NOMO-1 treated with dmso at 0.1 percent for 144 hours (cell line): ENCODE results near the gene SETD7.

Experiments used
- DNase-seq: peaks from one replicate; lab custom pipeline; 2025; ENCODE audit not compliant: unreplicated experiment; lab: John Stamatoyannopoulos, UW

The SETD7 gene

DNA sequence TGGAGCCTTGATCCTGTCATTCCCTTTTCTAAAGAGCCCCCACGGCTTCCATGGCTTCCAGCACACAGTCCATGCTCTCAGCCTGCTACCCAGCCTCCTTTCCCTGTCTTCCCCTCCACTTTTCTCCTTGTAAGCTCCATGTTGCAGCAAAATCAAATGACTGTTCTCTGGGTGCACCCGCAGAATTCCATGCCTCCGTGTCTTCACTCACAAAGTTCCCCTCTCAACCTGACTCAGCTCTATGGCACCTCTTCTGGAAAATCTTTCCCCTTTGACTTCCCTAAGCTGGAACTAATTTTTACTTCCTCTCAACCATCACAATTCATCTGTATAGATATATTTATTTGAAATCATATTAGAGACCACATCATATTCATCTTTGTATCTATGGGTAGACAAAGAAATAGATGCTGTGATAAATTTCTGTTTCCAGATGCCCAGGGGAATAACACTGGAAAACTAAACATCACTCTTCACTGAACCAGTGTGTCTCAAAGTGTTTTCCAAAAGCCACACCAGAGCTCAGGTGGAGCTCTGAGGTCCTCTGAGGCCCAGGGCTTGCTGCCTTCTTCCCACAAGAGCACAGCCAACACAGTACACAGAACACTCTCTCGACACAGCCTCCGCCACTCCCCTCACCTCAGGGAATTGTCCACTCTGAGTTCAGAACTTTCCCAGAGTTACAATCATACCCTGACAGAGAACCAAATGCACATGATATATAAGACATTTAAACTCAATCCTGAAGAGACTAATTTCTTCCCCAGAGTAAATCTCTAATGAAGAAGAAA lies 3.3 kb downstream of the SETD7 start:
- no peak for DNase-seq

DNA sequence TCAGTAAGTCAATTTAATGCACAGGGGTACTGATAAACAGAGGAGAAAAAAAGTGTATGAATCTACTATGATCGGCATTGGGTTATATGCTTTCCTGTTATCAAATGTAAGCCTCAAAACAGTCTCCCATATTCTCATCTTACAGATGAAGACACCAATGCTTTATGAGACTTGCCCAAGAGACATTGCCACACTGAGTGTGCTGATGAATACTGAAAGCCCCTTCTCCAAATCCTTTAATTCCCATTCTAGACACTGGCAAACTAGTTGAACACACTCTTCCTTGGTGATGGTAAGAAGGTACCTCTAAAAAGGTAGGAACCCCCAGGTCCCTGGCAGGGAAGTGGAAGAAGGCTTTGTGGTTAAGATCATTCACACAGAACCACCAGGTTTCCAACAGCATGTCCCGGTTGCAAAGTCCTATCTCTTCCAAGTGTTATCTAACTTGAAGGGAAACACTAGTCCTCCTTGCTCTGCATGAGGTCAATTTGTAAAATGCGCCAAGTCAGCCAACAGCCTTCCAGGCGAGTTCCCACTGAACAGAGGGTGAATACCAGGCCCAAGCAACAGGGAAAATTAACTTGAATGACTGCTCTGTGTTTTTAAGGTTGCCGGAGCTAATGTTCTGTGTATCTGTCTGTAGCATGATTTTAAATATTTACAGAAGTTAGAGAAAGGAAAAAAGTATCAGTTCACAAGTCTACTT lies 5.1 kb downstream of the SETD7 start:
- no peak for DNase-seq

DNA sequence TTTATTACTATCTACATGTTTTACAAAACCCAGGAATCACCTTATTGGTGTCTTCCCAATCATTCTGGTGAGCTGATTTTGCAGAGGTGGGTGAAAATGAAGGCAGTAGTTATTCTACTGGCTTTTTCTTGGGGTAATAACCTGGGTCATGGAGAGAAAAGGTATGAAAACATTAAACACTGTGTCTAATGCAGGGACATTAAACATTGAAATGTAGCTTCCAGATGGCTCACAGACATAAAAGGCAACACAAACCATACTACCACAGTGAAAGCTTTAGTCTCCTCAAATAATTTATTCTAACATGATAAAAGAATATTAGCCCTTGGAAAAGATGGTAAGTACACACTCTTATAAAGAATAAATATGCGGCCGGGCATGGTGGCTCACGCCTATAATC lies 8.0 kb downstream of the SETD7 start:
- no peak for DNase-seq

DNA sequence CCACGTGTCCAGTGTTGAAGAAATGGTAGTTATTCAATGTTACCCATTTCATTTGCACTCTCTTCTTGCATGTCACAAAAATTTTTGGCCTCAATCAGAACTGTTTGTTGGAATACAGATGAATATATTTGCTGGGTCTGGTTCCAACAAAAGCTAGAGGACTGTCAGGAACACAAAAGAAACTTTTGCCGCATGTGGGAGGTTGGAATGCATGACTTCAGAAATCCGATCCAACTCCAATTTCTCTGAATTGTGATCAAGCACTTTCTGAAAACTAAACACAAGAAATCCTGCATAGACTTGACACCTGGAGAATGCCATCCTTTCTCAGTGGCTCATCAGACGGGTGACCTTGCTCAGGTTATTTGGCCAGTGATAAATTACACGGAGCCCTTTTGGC lies 15.4 kb downstream of the SETD7 start:
- DNase-seq, result no peak

DNA sequence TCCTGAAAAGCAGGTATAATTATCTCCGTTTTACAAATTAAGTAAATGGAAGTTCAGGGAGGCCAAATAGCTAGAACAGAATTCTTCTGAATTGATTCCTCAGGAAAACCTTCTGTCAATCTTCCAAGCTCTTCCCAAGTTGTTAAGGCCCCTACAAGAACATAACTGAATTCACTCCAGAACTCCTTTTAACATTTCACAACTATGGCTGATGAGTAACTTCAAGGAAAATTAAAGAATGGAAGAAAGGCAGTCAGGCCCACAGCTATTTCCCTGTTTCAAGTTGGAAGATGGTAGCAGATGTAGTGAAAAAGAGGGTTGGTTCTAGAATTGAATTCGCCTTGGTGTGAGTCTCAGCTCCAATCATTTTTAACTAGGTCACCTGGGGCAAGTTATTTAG lies 15.9 kb downstream of the SETD7 start:
- DNase-seq, result no peak

DNA sequence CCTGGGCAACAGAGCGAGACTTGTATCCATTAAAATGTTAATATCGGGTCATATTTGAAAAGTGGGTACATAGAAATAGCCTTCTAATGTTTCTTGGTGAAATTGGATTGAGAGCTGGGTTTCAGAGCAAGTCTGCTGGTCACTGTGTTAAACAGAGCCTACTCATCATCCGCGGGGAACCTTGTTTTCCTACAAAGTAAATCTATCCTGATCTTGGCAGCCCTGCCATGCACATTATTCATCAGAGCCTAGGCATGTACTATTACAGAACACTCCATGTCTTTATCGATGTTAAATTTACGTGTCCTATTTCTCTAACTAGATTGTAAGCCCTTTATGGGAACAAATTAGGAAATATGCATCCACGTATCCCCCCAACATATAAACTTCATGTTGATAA lies 18.7 kb downstream of the SETD7 start:
- no peak for DNase-seq

- DNase-seq, result no peak
Measured at GRCh38 chr4:139535871-139536234, 20.2 kb downstream of the SETD7 start.

DNA sequence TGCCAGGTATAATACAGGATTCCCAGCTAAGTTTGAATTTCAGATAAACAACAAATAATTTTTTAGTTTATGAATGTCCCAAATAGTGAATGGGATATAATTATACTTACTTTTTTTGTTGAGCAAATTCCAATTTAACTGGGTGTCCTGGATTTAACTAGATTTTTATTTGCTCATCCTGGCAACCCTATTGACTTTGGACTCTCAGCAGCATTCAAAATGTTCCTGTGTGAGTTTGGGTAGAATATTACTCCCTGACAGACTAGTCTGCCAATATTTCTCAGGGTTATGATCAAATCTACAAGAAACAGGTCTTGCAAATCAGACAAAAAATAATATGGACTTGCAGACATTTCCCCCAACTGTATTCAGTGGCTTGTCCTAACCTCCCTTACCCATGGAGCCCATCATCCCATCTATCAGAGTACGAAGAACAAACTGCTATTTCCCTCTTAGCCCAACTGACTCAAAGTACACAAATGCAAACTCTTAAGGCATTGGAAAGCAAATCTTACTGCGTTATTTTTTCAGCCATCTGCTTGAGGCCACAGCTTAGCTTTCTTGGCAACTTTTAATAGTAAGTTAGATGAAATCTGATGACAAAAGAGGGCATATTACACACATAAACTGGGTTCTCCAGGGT lies 20.7 kb downstream of the SETD7 start:
- no peak for DNase-seq

- DNase-seq, result no peak
Measured at GRCh38 chr4:139534287-139534950, 21.6 kb downstream of the SETD7 start.

- DNase-seq, result no peak
Measured at GRCh38 chr4:139533511-139533910, 22.5 kb downstream of the SETD7 start.

DNA sequence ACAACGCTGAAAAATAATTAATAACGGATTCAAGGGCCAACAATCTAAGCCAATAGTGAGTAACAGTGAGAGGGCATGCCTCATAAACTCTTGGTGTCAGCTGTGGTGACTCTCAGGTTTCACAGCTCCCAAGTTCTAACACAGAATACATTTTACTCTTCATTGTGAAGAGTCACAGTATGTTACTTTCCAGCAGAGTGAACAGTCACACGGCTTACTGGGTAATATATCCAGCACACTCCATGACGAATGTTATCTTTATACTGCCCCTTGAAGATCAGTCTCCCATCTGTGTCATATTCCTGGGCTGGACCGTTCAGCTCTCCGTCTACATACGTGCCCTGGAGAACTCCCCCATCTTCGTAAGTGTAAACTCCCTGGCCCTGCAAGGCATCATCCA lies 23.1 kb downstream of the SETD7 start:
- DNase-seq, result no peak

- peak; percentile 11 for DNase-seq
Measured at GRCh38 chr4:139530833-139531427, 25.1 kb downstream of the SETD7 start.

GRCh38 chr4:139528377-139529005 lies 27.5 kb downstream of the SETD7 start:
- peak; percentile 71 for DNase-seq

DNA sequence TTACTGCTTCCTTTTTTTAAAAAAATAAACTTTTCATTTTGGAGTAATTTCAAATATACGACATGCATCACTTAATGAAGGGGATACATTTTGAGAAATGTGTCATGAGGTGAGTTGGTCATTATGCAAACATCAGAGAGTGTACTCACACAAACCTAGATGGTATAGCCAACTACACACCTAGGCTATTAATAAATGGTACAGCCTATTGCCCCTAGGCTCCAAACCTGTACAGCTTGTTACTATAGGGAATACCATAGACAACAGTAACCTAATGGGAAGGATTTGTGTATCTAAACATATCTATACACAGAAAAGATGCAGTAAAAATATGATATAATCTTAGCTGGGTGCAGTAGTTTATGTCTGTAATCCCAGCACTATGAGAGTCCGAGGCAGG lies 29.1 kb downstream of the SETD7 start:
- DNase-seq, result no peak

DNA sequence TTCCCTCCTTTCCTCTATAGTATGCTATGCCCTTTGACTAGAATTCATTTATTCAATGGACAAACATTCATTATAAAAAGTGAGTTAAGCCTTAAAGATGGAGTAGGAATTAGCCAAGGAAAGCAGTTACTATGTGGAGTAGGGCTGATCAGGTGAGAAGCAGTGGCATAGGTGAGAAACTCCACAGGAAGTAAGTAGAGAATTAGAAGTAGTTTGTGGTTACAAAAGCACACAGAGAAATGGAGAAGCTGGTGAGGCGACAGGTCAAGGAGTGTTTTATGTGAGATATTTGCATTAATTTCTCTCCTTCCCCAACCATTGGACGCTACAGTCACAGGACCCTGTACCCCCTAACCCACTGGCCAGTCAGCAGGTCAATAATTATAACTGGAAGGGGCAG lies 30.6 kb downstream of the SETD7 start:
- DNase-seq, result no peak

DNA sequence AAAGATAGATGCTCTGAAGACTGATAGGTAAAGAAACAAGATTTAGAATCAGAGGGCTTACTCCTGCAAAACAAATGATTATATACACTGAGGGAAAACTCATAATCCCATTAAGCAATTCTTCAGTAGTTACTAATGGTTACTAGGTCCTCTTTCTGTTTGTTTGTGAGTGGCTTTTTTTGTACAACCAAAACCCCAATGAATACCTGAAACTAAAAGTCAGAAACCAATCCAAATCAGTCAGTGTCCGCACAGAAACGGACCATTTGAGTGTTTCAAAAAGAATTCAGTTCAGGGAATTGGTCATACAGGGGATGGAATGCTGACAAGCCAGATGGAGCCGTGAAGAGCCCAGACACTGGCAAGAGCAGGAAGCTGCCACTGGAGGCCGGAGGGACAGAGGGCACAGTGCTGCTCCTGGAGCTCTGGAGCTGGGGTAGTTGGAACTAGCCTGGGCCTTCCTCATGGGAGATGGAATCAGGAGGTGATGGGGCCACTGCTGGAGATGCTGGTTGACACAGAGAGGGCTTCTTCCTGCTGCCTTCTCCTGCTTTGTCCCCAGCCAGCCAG lies 31.9 kb downstream of the SETD7 start:
- no peak for DNase-seq

- no peak for DNase-seq
Measured at GRCh38 chr4:139523076-139523475, 32.9 kb downstream of the SETD7 start.

GRCh38 chr4:139522457-139522856 lies 33.6 kb downstream of the SETD7 start:
- DNase-seq, result no peak

DNA sequence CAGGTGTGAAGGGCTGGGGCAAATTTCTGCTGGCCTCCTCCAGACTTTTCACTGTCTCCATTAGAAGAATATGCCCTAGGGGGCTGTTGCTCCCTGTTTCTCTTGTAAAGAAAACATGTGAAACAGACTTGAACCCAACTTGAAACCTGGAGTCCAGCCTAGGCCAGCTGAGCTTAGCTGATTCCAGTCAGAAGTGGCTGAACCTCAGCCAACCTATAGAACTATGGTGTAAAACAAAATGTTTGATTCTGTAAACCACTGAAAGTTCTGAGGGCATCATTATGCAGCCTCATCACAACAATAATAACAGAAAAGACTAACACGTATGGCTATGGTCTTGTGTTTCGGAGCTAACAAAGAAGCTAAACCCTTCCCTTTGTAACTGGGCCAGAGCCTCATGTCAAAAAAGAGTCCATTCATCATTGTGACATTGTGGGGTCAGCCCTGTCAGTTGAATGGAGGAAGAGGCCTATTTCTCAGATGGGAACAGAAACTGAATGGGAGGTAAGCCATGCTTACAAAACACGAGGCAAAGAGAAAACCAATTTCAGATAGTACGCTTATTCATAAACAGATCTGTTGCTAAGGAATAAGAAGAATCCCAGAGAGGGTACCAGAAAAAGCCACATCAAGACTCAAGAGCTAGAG lies 34.1 kb downstream of the SETD7 start:
- peak; percentile 47 for DNase-seq

DNA sequence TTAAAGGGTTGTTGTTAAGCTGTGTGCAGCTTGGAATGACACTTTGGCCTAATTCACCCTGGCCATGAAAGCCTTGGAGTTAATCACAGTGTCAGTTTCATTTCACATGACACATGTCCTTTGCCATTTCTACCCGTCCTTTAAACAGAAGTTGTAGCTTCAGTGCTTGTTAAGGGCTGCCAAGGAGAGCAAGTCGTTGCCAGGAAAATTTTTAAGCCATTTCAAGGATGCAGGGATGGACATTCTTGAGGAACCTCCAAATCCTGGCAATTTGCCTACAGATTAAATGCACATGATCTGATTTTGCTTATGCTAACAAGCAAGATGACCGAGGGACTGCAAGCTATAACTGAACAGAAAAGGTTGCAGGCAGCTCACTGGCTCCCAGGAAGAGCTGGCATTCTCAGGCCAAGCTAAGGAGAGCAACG lies 40.5 kb downstream of the SETD7 start:
- DNase-seq, result no peak
